ENCODE measurements around the gene TVP23C. TPM values are rescaled to one million over a fixed set of nuclear protein-coding genes. Genes with fewer than 3 reads are reported as not detected.

The TVP23C gene
- total RNA-seq, 1 experiment from 2014 or later: 16.9 TPM

GRCh38 chr17:15508466-15508865 lies 54.8 kb downstream of the TVP23C start:
- no peak overlapping the region for H2BK15ac ChIP-seq (ENCODE audit: low read depth, low read length)
- Mint-ChIP-seq H3K36me3 (ENCODE audit: insufficient read depth in 1 of 3, low read depth in 3 of 3) (peaks cover 25 to 47% (median 29%) of the 10 kb centered on the region in 3 experiments), H3K27me3 (ENCODE audit: low read depth) (no peaks in the 10 kb centered on the region), H3K9me3 (no peaks in the 10 kb centered on the region), H3K4me3 (no peak overlapping the region), H3K4me1 (0 out of 4 replicates have a peak, but pooled peaks cover 0 to 2% of the 10 kb centered on the region in 2 experiments), H3K27ac (peak overlapping the region in 1 of 3 experiments; percentile 57; a peak in 1 of 7 replicates)
- H3K27me3 ChIP-seq (ENCODE audit: insufficient read depth, low read length): no peaks in the 10 kb centered on the region
- H3K18ac ChIP-seq (ENCODE audit: insufficient read length, low read depth, low read length): no peak overlapping the region
- H2BK12ac ChIP-seq (ENCODE audit: insufficient read length, low read depth, low read length): no peak overlapping the region
- H2AFZ ChIP-seq (ENCODE audit: low read length): no peak overlapping the region
- no peak overlapping the region for H3T11ph ChIP-seq (ENCODE audit: low read length)
- H3K4me2 ChIP-seq (ENCODE audit: insufficient read depth, insufficient read length, low read length): no peak overlapping the region
- H3K27ac ChIP-seq (ENCODE audit: insufficient read length, low read depth, low read length): no peak overlapping the region
- no peak overlapping the region for H4K8ac ChIP-seq (replicated peaks; ENCODE audit: insufficient read length, low read depth, low read length)
- H3K56ac ChIP-seq (ENCODE audit: insufficient read length, low read depth, low read length): no peak overlapping the region
- TF ChIP-seq, protein P1, sequence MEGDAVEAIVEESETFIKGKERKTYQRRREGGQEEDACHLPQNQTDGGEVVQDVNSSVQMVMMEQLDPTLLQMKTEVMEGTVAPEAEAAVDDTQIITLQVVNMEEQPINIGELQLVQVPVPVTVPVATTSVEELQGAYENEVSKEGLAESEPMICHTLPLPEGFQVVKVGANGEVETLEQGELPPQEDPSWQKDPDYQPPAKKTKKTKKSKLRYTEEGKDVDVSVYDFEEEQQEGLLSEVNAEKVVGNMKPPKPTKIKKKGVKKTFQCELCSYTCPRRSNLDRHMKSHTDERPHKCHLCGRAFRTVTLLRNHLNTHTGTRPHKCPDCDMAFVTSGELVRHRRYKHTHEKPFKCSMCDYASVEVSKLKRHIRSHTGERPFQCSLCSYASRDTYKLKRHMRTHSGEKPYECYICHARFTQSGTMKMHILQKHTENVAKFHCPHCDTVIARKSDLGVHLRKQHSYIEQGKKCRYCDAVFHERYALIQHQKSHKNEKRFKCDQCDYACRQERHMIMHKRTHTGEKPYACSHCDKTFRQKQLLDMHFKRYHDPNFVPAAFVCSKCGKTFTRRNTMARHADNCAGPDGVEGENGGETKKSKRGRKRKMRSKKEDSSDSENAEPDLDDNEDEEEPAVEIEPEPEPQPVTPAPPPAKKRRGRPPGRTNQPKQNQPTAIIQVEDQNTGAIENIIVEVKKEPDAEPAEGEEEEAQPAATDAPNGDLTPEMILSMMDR (conservative IDR thresholded peaks at IDR 0.05): no peak
- no CpG with 5 or more reads among the region's 7 CpGs for WGBS (ENCODE audit: extremely low coverage, insufficient read length, low lambda C conversion rate)
- no peak overlapping the region for H3K4ac ChIP-seq (ENCODE audit: low read depth, low read length)
- no peak for DNase-seq
- H3K23ac ChIP-seq (ENCODE audit: insufficient read length, low read depth, low read length): no peak overlapping the region
- H3K9me3 ChIP-seq (ENCODE audit: control insufficient read depth, low read depth, low read length): no peaks in the 10 kb centered on the region
- H3K79me1 ChIP-seq (ENCODE audit: insufficient read depth, low read depth, low read length, poor library complexity, severe bottlenecking): no peaks in the 10 kb centered on the region
- no peaks in the 10 kb centered on the region for H3K23me2 ChIP-seq (ENCODE audit: insufficient read length, low read depth, low read length, poor library complexity, severe bottlenecking)
- no peak overlapping the region for H2BK120ac ChIP-seq (ENCODE audit: low read depth, low read length, poor library complexity, severe bottlenecking)
- H3K9ac ChIP-seq (ENCODE audit: extremely low read depth, insufficient read length, low read length): no peak overlapping the region
- H4K91ac ChIP-seq (ENCODE audit: insufficient read length, low read depth, low read length): no peak overlapping the region
- H3K14ac ChIP-seq (ENCODE audit: insufficient read depth, low read length): no peak overlapping the region
- no peak overlapping the region for H4K5ac ChIP-seq (ENCODE audit: insufficient read length, low read depth, low read length)
- no peaks in the 10 kb centered on the region for H3K79me2 ChIP-seq (ENCODE audit: insufficient read depth, low read length)
- H3K4me1 ChIP-seq (ENCODE audit: insufficient read depth, low read length): no peaks in the 10 kb centered on the region
- no peak overlapping the region for H2AK5ac ChIP-seq (ENCODE audit: insufficient read length, low read length)
- no peaks in the 10 kb centered on the region for H4K20me1 ChIP-seq (ENCODE audit: control insufficient read depth, insufficient read depth, insufficient read length)
- H2BK20ac ChIP-seq (ENCODE audit: low read depth, low read length, poor library complexity, severe bottlenecking): no peak overlapping the region
- no peak overlapping the region for H2BK5ac ChIP-seq (ENCODE audit: insufficient read length, low read length)

Data from H9 (cell line).